HepG2 (cell line): ENCODE data around the gene IFITM10. TPM values are rescaled to one million over a fixed set of nuclear protein-coding genes. Genes with fewer than 3 reads are reported as not detected.

ENCODE experiments used
- ATAC-seq: fragments of 200-7000 bp; cut with Tn5 transposase; 3 replicates; pipeline ENCODE4 v1.9.1; 2020; ENCODE audit warnings: mild to moderate bottlenecking, moderate library complexity
- BruUV-seq: library from RNA; stranded (reverse); fragments of 400-500 nt; replicated peaks from 2 replicates; lab custom pipeline; 2021; lab: Mats Ljungman, UMichigan
- CTCF ChIA-PET: fragments of 300-600 bp; formaldehyde crosslinking; extraction: SDS; loops from one replicate; lab custom pipeline; 2021; ENCODE audit warnings: low total read pairs, inconsistent platforms, low intra/inter-chr PET ratio; lab: Yijun Ruan, JAX
- POLR2A ChIA-PET: fragments of 350-600 bp; sonication (Branson Sonifier 250); formaldehyde crosslinking; loops from one replicate; lab custom pipeline; 2020; ENCODE audit warnings: antibody characterized with exemption, inconsistent platforms; lab: Yijun Ruan, JAX
- DNase-seq: peaks from one replicate; pipeline ENCODE4 v3.0.0-alpha.2; 2015; ENCODE audit warnings: low spot score
- FAIRE-seq: peaks from 3 replicates; lab custom pipeline; 2011; peaks lifted over from hg19 to GRCh38; lab: Jason Lieb, UNC
- H2AFZ ChIP-seq: one replicate; pipeline ENCODE4 v1.6.1; 2011; ENCODE audit warnings: low read length, inconsistent platforms
- H3K27ac ChIP-seq: fragments of 300-600 bp; 3 replicates; pipeline ENCODE4 v1.8.0; 2011; ENCODE audit warnings: mixed run types, mild to moderate bottlenecking, mixed read lengths, low read length, inconsistent platforms; ENCODE audit not compliant: insufficient read depth; ENCODE audit errors: extremely low read length
- H3K27me3 ChIP-seq, 2 experiments: fragments of 200-600 bp in 1 of 2; 2 replicates in 1 of 2; 3 replicates in 1 of 2; pipeline versions ENCODE4 v1.6.0 to v1.8.0; 2011; ENCODE audit warnings: low read length in 2 of 2, mild to moderate bottlenecking in 2 of 2, moderate library complexity in 2 of 2, inconsistent platforms in 1 of 2; ENCODE audit not compliant: insufficient read depth in 2 of 2, control insufficient read depth in 1 of 2
- H3K36me3 ChIP-seq, 2 experiments: fragments of 200-600 bp in 1 of 2; replicated peaks in 1 of 2; 2 replicates in 1 of 2; 3 replicates in 1 of 2; pipeline versions ENCODE4 v1.5.1 to v1.8.0; 2011; ENCODE audit warnings: low read length in 2 of 2, inconsistent platforms in 1 of 2; ENCODE audit not compliant: insufficient read depth in 2 of 2, control insufficient read depth in 1 of 2
- H3K4me1 ChIP-seq: 2 replicates; pipeline ENCODE4 v1.5.1; 2012; ENCODE audit warnings: low read length, inconsistent platforms; ENCODE audit not compliant: insufficient read depth
- H3K4me2 ChIP-seq: 2 replicates; pipeline ENCODE4 v1.6.0; 2011; ENCODE audit warnings: low read depth, low read length, inconsistent platforms
- H3K4me3 ChIP-seq, 3 experiments: fragments of 200-600 bp in 1 of 3; sonication (generic), shearing (Covaris generic) in 1 of 3; replicated peaks in 1 of 3; 2 replicates each; pipeline ENCODE4 v1.5.1; 2011 to 2016; ENCODE audit warnings: low read length in 3 of 3, inconsistent platforms in 2 of 3, low read depth in 2 of 3, mild to moderate bottlenecking in 2 of 3, control low read depth in 1 of 3, mixed read lengths in 1 of 3; ENCODE audit not compliant: insufficient read depth in 1 of 3
- H3K79me2 ChIP-seq: one replicate; pipeline ENCODE4 v1.6.1; 2011; ENCODE audit warnings: low read length, inconsistent platforms; ENCODE audit not compliant: insufficient read depth
- H3K9ac ChIP-seq: 2 replicates; pipeline ENCODE4 v1.6.0; 2011; ENCODE audit warnings: mild to moderate bottlenecking, low read depth, low read length, inconsistent platforms; ENCODE audit not compliant: insufficient read depth
- H3K9me3 ChIP-seq: 2 replicates; pipeline ENCODE4 v1.5.1; 2012; ENCODE audit warnings: mild to moderate bottlenecking, low read length
- H4K20me1 ChIP-seq: 2 replicates; pipeline ENCODE4 v1.6.0; 2011; ENCODE audit warnings: inconsistent platforms, mild to moderate bottlenecking, low read length, moderate library complexity; ENCODE audit not compliant: insufficient read depth
- BCL6 ChIP-seq: IDR thresholded peaks from 2 replicates; pipeline ENCODE4 v1.6.1; 2016; ENCODE audit warnings: missing genetic modification reagents, missing compliant biosample characterization
- CEBPB ChIP-seq: IDR thresholded peaks from 2 replicates; pipeline ENCODE4 v1.6.1; 2011; ENCODE audit warnings: low read depth, low read length, improper control_type of control experiment, borderline replicate concordance
- CEBPG ChIP-seq: IDR thresholded peaks from 2 replicates; pipeline ENCODE4 v1.6.1; 2016
- GATAD2A ChIP-seq: IDR thresholded peaks from 2 replicates; pipeline ENCODE4 v1.6.1; 2016
- HNF1A ChIP-seq, 2 experiments: sonication (generic) in 1 of 2; formaldehyde crosslinking in 1 of 2; IDR thresholded peaks; 2 replicates each; pipeline versions ENCODE4 v1.4.0 to v1.6.1; 2016 to 2020; ENCODE audit warnings: borderline replicate concordance in 1 of 2, low read depth in 1 of 2, mild to moderate bottlenecking in 1 of 2, missing genetic modification reagents in 1 of 2
- KDM4B ChIP-seq: sonication (generic); formaldehyde crosslinking; IDR thresholded peaks from 2 replicates; pipeline ENCODE4 v1.4.0; 2020; ENCODE audit warnings: missing genetic modification reagents
- KLF11 ChIP-seq: IDR thresholded peaks from 2 replicates; pipeline ENCODE4 v1.6.1; 2016; ENCODE audit warnings: missing compliant biosample characterization
- MAFK ChIP-seq, 2 experiments: IDR thresholded peaks in 1 of 2; conservative IDR thresholded peaks in 1 of 2; 2 replicates each; pipeline ENCODE4 v1.6.1; 2011; ENCODE audit warnings: improper control_type of control experiment in 2 of 2, low read length in 2 of 2
- TCF7 ChIP-seq: sonication (generic); IDR thresholded peaks from 2 replicates; pipeline ENCODE4 v1.6.1; 2016; ENCODE audit warnings: antibody characterized with exemption, low read depth
- ZNF317 ChIP-seq: sonication (generic); formaldehyde crosslinking; IDR thresholded peaks from 2 replicates; pipeline ENCODE4 v1.5.0; 2020; ENCODE audit warnings: mild to moderate bottlenecking, missing genetic modification reagents
- ZNF558 ChIP-seq: sonication (generic); formaldehyde crosslinking; IDR thresholded peaks from 2 replicates; pipeline ENCODE4 v1.9.0; 2022; ENCODE audit warnings: mild to moderate bottlenecking, missing genetic modification reagents, borderline replicate concordance
- ZNF562 ChIP-seq: sonication (generic); formaldehyde crosslinking; IDR thresholded peaks from 2 replicates; pipeline ENCODE4 v1.8.0; 2022; ENCODE audit warnings: missing genetic modification reagents, borderline replicate concordance
- ZNF572 ChIP-seq: sonication (generic); formaldehyde crosslinking; IDR thresholded peaks from 2 replicates; pipeline ENCODE4 v1.5.1; 2020; ENCODE audit warnings: mild to moderate bottlenecking, missing genetic modification reagents
- ZNF720 ChIP-seq: sonication (generic); formaldehyde crosslinking; IDR thresholded peaks from 2 replicates; pipeline ENCODE4 v1.4.0; 2020; ENCODE audit warnings: missing genetic modification reagents
- WGBS: methylation state at CpG from one replicate; pipeline ENCODE4 v1.1.6; 2017; ENCODE audit warnings: low lambda C conversion rate; 5-methylcytosine and 5-hydroxymethylcytosine counted together
- in situ Hi-C: cut with HindIII; loops from 2 replicates; pipeline ENCODE4 v1.10.0; 2017; ENCODE audit warnings: low pct_unique_long_range_greater_than_20kb; ENCODE audit not compliant: extremely low pct_ligation_motif_present
- intact Hi-C: fragments of 100-400 bp; cut with micrococcal nuclease; formaldehyde crosslinking; loops from one replicate; pipeline ENCODE4 v1.10.0; 2022; ENCODE audit not compliant: unreplicated experiment
- polyA plus RNA-seq, 8 experiments: library from polyadenylated mRNA; depleted of rRNA in 3 of 8; stranded (reverse) in 7 of 8; unstranded in 1 of 8; fragments of >200 nt; fragmentation: Illumina TruSeq in 4 of 8; extraction: Trizol in 4 of 8; gene quantifications; 2 replicates each; pipeline versions ENCODE4 v1.2.1 to v1.2.3, GENCODE V29; 2011 to 2016; ENCODE audit warnings: low read depth in 4 of 8, missing spikeins in 1 of 8, mixed read lengths in 1 of 8; ENCODE audit not compliant: insufficient read depth in 1 of 8
- total RNA-seq, 5 experiments: library from RNA; depleted of rRNA; stranded (reverse); fragments of >200 nt; fragmentation: Illumina TruSeq; extraction: Trizol; gene quantifications; 2 replicates each; pipeline ENCODE4 v1.2.3, GENCODE V29; 2016; ENCODE audit warnings: low read depth in 1 of 5
- TF ChIP-seq, protein P1 (sequence below): sonication (generic); formaldehyde crosslinking; IDR thresholded peaks from 2 replicates; pipeline ENCODE4 v1.9.0; 2021; ENCODE audit warnings: missing genetic modification reagents, borderline replicate concordance

The IFITM10 gene
- total and polyA plus RNA-seq, 2 of the 13 experiments (the other 11 are each of a cell fraction or from before 2014, with no cell fraction given): 0.09 to 0.13 TPM

DNA sequence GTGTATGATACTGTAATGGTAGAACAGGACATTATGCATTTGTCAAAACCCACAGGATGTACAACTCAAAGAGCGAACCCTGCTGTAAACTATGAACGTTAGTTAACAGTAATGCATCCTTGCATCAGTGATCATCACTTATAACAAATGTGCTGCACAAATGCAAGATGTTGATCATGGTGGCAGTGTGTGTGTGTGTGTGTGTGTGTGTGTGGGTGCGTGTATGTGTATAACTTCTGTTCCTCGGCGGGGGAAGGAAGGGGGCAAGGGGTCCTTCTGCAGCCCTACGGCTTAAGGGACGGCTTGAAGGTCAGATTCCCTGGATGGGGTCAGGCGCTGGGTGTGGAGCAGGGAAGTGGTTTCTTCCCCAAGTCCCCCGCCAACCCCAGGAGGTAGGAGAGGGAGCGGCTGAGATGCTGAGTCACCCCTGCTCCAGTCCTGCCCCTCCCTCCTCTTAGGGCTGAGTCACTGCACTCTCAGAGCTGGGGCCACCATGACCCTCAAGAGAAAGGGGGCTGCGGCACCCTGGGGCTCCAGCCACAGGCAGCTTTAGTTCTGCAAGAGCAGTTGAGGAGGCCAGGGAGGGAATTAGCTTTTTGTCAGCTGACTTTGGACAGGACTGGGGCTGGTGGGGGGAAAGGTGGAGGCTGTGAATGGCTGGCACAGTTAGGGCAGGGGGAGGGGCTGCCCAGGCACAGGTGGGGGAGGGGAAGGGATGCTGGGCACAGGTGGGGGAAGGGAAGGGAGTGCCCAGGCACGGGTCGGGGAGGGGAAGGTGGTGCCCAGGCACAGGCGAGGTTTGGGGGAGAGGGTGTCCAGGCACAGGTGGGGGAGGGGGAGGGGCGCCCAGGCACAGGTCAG, 22.1 kb upstream of the IFITM10 start (continued):
- TF ChIP-seq, protein P1, sequence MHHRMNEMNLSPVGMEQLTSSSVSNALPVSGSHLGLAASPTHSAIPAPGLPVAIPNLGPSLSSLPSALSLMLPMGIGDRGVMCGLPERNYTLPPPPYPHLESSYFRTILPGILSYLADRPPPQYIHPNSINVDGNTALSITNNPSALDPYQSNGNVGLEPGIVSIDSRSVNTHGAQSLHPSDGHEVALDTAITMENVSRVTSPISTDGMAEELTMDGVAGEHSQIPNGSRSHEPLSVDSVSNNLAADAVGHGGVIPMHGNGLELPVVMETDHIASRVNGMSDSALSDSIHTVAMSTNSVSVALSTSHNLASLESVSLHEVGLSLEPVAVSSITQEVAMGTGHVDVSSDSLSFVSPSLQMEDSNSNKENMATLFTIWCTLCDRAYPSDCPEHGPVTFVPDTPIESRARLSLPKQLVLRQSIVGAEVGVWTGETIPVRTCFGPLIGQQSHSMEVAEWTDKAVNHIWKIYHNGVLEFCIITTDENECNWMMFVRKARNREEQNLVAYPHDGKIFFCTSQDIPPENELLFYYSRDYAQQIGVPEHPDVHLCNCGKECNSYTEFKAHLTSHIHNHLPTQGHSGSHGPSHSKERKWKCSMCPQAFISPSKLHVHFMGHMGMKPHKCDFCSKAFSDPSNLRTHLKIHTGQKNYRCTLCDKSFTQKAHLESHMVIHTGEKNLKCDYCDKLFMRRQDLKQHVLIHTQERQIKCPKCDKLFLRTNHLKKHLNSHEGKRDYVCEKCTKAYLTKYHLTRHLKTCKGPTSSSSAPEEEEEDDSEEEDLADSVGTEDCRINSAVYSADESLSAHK: no peak
- TF ChIP-seq GATAD2A (0 out of 2 replicates have a peak, but pooled peaks have one; percentile 22), ZNF562 (no peak)

- H3K4me3 ChIP-seq: no peak overlapping the region
- 32% methylated on average over 6 of the region's 6 CpGs for WGBS
- FAIRE-seq: no peak
These were observed 21.3 kb upstream of the IFITM10 start for GRCh38 chr11:1771700-1772099.

More at GRCh38 chr11:1771700-1772099, 21.3 kb upstream of the IFITM10 start:
- H4K20me1 ChIP-seq: no peaks in the 10 kb centered on the region
- H3K79me2 ChIP-seq: no peaks in the 10 kb centered on the region
- intact Hi-C loops (no loop called here), in situ Hi-C loops (no loop called here)
- POLR2A ChIA-PET: no interaction called here
- DNase-seq (no peak), ATAC-seq (no peak)
- H3K9ac ChIP-seq: no peak overlapping the region
- H3K9me3 ChIP-seq: no peaks in the 10 kb centered on the region
- H3K27me3 ChIP-seq: peaks cover 5 to 48% of the 10 kb centered on the region in 2 experiments; a peak in 3 of 5 replicates
- no TSS peak for BruUV-seq
- no peak overlapping the region for H2AFZ ChIP-seq
- H3K36me3 ChIP-seq: no peaks in the 10 kb centered on the region
- H3K4me1 ChIP-seq: peaks cover 14% of the 10 kb centered on the region
- no peak overlapping the region for H3K27ac ChIP-seq
- no peak for TF ChIP-seq MAFK (conservative IDR thresholded peaks at IDR 0.05 in 1 of 2, IDR thresholded peaks at IDR 0.05 in 1 of 2; ENCODE audit: low read length in 2 of 2)
- TF ChIP-seq ZNF572 (CRISPR knock-in tag): no peak
- TF ChIP-seq ZNF558: no peak
- TF ChIP-seq KLF11 (CRISPR knock-in tag): no peak
- TF ChIP-seq BCL6: no peak
- no peak for TF ChIP-seq ZNF720 (CRISPR knock-in tag)
- TF ChIP-seq ZNF317: no peak
- TF ChIP-seq CEBPB: peak; percentile 75
- 0 out of 2 replicates have a peak, but pooled peaks have one; percentile 18 for TF ChIP-seq CEBPG
- TF ChIP-seq HNF1A (IDR thresholded peaks at IDR 0.05; ENCODE audit: low read depth): no peak
- no peak for TF ChIP-seq HNF1A (CRISPR knock-in tag; IDR thresholded peaks at IDR 0.05; ENCODE audit: borderline replicate concordance)
- TF ChIP-seq TCF7: no peak
- TF ChIP-seq KDM4B (CRISPR knock-in tag): no peak
- H3K4me2 ChIP-seq: no peak overlapping the region
- CTCF ChIA-PET: no interaction called here
